GM18508 (cell line): ENCODE data around the gene REEP5.
A peak's percentile ranks its signal among the peaks of the same experiment; 100 is the strongest.
"Not testable (repeated sequence)": the region's sequence is repeated elsewhere in the genome, so short reads cannot be mapped to it uniquely, and the experiment has no call there.

ENCODE experiments used
- ATAC-seq: cut with Tn5 transposase; IDR thresholded peaks from one replicate; pipeline ENCODE4 v1.9.1; 2021; ENCODE audit warnings: moderate number of reproducible peaks; ENCODE audit not compliant: insufficient read depth, unreplicated experiment

Gene REEP5

DNA sequence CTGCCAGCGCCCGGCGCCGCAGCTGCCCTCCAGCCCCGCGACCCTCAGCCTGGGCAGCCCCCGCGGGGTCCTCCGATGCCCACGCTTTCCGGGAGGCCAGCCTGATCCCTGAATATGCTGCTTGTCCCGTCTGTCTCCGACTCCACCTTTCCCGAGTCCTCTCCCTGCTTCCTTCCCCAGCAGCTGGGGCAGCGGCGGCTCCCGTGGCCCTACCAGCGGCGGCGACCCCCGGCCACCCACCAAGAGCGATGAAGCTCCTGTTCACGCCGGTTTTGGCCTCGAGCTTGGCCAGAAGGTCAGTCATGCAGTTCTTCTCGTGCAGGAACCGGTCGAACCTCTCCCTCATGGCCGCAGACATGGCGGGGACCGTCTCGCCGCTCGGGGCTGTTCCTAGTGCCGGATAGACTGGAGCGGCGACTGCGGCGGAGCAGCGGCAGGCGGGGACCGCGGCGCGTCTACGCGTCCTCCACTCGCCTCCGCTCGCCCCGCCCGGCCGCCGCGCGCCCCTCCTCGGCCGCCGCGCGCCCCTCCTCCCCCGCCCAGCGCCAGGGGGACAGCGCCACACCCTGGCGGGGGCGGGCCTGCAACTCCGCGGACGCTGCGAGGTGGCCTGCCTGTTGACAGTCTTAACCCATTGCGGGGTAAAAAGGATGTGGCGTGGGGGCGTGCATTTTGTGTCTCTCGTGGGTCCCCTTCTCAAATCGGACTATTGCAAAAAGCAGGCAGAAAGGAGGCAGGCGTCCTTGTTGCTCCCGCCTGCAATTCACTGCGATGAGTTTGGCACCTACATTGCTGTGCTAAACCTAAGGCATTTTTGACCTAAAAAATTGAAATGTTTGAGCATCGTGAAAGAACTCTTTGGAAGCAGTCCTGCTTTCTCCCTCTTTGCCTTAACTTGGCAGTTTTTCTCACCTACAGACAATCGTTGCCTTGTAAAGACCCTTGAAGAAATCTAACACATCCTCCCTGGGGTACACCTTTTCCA, at the start of gene REEP5:
TSS of gene REEP5 (minus strand) at position 395 of the 985 bp plus-strand sequence. CDS start at position 358, 37 bp downstream.
- ATAC-seq: peak; percentile 34

DNA sequence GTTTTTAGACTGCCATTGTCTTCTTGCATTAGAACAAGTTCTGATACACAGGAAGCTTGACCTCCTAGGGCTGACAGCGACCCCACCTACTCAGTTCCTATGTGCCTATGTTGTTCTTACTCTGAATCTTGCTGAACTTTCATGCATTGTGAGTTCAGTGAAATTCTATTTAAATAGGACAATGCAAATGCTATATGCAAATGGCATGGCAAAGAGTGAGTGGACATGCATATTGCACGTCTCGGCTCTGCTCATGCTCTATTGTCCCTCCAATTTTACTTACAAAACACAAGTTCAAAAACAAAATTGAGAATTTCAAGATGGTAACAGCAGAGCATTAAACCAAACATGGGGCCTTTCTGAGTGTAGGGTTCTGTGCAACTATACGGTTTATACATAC, 49.2 kb upstream of the REEP5 start:
- no peak for ATAC-seq

DNA sequence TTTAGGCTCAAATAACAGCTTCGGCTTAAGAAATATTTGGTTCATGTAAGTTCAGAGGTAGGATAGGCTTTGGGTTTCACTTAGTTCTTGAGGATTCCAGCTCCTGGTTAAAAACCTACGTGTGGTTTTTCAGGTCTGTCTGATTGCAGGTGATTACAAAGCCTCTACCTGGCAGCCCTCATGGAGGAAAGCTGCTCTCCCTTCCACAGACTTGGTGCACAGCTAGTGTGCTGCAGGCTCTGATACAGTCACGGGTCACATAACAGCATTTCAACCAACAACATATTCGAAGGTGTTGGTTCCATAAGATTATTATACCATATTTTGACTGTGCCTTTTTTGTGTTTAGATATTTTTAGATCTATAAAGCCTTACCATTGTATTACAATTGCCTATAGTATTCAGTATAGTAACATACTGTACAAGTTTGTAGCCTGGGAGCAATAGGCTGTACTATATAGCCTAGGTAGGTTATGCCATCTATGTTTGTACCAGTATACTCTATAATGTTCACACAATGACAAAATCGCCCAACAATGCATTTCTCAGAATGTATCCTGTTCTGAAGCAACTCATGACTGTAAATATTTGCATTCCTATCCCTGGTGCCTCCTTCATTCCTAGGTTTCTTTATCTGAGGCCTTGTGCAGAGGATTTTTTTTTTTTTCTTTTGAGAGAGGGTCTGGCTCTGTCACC, 46.5 kb upstream of the REEP5 start:
- no peak for ATAC-seq

DNA sequence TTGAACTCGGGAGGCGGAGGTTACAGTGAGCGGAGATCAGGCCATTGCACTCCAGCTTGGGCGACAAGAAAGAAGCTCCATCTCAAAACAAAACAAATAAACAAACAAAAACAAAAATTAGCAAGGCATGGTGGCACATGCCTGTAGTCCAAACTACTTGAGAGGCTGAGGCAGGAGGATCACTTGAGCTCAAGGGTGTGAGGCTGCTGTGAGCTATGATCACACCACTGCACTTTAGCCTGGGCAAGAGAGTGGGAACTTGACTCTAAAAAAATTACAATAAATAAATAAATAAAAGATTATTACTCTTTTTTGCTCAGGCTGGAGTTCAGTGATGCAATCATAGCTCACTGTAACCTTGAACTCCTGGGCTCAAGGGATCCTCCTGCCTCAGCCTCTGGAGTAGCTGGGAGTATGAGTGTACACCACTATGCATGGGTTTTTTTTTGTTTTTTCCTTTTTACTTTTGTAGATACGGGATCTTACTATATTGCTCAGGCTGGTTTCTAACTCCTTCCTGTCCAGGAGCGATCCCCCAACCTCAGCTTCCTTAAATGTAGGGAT, 45.6 kb upstream of the REEP5 start:
- ATAC-seq: no peak

DNA sequence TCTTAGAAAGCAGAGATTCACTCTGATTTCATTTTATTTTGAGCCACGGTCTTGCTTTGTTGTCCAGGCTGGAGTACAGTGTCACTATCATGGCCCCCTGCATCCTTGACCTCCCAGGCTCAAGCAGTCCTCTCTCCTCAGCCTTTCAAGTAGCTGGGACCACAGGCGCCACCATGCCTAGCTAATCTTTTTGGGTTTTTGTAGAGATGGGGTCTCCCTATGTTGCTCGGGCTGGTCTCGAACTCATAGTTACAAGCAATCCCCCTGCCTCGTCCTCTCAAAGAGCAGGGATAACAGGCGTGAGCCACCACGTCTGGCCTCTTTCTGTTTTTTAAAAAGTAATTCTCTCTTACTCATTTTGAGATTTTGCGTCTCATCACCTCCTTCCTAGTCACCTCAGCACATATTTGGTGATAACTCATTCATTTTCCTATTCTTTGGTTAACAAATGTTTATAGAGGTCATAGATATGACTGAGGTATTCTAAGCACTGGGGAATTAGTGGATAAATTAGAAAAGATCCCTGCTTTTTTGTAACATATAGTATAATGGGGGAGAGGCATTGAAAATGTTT, 43.8 kb upstream of the REEP5 start:
- no peak for ATAC-seq

DNA sequence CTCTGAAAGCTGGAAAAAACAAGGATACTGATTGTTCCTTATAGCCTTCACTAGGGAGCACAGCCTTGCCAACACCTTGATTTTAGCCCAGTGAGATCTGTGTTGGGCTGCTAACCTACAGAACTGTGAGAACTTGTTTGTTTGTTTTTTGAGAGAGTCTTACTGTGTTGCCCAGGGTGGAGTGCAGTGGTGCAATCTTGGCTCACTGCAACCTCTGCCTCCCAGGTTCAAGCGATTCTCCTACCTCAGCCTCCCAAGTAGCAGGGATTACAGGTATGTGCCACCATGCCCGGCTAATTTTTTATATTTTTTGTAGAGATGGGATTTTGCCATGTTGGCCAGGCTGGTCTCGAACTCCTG, 41.3 kb upstream of the REEP5 start:
- ATAC-seq: not testable (repeated sequence)

DNA sequence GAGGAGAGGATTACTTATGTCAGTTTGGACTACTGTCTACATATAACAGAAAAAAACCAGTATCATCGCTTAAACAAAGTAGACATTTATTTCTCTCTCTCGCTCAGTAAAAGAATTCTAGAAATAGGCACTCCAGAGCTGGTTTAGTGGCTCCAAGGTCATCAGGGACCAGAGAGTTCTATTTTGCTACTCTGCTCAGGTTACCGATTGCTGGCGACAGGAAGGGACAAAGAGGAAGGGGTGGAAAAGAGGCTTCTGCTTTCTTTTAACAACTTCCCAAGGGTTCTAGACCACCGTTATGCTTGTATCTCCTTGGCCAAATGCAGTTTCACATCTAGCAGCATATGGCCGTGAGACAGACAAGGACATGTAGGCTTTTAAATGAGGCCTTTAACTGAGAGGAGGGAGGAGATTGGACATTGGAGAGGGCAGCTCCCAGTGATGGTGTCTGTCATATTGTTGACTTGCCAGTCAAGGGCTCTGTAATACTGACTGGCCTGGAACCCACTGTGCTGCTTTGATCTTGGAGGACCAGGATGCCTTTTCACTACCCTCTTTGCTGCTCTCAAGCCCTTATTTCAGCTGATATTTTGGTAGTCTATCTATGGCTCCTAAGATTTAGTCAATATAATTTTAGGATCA, 39.0 kb upstream of the REEP5 start:
- ATAC-seq: no peak

DNA sequence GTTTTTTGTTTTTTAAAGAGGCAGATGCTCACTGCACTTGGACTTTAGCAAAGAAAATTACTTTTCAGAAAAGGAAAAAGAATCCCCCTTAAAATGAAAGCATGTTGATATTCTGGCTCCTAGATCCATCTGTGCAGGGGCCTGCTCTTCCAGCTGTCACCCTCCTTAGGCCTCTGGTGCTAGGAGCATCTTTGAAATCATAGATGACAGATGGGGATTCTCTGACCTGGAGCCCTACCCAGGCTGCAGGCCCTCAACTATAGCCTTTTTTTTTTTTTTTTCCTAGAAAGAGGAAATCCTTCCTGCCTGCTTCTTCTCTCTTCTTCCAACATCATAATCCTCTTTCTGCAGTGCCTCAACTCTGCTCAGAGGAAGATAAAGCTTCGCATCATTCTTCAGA, 38.3 kb upstream of the REEP5 start:
- ATAC-seq: no peak

DNA sequence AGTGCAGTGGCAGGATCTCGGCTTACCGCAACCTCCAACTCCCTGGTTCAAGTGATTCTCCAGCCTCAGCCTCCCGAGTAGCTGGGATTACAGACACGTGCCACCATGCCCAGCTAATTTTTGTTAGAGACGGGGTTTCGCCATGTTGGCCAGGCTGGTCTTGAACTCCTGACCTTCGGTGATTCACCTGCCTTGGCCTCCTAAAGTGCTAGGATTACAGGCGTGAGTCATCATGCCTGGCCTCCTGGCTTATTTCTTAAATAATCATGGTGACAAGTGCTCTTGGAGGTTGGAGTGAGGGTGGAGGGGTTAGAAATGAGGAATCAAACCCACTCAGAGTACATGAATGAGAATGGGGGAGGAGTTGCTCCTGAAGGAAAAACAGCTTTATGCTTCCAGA, 37.8 kb upstream of the REEP5 start:
- ATAC-seq: not testable (repeated sequence)

DNA sequence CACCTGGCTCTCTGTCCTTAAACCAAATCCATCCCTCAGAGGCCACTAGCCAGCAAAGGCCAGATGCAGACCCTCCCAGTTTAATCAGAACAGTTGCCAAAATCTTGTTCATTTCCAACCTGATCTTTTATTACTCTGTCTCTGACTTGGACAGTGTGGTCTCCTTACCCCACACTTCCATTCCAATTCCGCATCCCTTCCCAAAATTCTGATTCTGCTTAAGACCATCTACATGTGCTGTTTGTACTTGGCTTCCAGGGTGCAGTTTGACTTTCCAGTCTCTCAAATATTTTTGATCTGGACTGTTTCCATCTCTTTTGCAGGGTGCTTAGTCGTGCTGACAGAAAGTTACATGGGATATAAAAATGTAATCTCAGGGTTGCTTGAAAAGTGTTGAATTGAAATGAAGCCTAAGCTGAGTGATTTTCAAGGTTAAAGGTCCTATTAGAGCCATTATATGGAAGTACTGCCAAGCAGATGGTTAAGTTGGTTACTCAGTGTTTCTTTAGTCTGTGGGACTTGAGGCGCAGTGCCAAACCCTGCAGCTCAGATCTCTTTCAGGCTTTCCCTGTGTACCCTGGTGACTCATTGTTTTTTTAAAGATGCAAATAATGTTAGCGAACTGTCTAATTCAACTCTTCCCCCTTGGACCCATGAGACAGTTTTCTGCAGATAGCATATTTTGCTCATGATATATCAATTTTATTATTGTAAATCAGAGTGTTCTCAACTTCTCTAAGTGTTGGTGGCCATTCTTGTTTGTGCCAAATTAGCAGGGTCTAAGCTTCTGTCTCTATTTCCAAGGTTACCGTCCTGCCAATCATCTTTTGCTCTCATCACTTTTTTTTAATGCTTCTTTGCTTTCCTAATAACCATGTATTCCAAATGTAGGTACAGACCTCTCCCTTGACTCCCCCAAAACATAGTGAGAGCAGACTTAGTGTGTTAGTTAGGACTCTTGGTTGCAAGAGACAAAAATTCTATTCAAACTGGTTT, 36.4 kb upstream of the REEP5 start:
- ATAC-seq: peak; percentile 72

DNA sequence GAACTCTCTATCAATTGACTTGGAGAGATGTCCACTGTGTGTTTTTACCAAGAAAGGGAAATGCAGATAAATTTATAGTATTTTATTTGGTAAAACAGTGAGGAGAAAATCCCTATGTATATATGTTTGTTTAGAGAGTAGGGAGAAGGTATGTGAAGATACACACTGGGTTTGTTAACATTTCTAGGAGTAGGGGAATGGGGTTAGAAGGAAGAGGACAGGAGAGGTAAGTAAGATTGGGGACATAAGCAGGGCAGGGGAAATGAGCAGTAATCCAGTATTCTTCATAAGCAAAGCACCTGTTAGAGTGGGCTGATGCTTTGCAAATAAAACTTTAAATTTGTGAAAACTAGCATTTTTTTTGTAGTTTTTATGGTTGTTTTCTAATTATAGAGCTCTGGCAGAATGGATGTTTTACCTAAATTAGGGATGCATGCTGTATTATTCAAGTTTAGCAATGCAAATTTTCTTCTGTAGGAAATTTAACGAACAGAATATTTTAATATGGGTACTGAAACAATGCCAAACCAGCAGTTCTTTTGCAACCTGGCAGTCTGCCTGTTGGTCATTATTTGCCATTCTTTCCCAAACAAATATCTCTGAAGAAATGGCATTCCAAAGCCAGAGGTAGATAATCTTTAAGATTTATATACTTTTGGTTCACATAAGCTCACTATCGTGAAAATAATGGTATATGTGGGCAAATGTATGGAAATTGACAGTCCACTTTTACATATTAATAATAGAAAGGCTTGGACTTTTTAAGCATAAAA, 35.2 kb upstream of the REEP5 start:
- no peak for ATAC-seq

DNA sequence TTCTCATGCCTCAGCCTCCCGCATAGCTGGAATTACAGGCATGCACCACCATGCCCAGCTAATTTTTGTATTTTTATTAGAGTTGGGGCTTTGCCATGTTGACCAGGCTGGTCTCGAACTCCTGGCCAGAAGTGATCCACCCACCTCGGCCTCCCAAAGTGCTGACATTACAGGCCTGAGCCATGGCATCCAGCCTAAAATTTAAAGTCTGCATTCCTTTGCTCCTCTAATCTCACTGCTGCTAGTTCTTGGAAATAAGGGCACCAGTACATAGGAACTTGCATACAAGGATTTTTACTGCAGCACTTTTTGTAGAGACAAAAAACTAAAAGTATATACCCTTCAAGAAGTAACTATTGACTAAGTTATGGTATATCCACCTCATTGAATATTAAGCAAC, 34.6 kb upstream of the REEP5 start:
- no peak for ATAC-seq

DNA sequence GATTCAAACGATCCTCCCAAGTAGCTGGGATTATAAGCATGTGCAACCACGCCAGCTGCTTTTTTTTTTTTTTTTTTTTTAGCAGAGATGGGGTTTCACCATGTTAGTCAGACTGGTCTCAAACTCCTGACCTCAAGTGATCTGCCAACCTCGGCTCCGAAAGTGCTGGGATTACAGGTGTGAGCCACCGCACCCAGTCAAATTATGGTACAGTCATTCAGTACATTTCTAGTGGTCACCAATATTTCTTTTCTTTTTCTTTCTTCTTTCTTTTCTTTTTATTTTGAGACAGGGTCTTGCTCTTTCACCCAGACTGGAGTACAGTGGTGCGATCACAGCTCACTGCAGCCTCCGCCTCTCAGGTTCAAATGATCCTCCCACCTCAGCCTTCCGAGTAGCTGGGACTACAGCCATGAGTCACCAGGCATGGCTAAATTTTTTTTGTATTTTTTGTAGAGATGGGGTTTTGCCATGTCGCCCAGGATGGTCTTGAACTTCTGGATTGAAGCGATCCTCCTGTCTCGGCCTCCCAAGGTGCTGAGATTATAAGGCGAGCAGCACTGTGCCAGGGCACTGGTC, 29.2 kb upstream of the REEP5 start:
- no peak for ATAC-seq

DNA sequence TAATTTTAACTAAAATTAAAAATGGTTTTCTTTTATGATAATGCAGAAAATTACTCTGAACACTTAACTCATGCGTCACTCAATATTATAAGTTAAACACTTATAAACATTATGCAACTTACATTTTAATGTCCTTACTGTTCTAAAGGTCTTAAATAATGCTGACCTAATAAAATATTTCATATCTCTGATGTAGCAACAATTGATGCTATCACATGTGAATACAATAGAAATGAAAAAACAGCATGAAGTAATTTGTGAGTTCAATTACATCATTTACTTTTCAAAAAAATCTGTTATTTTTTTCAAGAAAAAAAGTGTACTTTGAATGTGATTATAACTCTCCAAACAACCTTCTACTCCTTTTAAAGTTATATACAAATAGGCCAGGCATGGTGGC, 26.4 kb upstream of the REEP5 start:
- ATAC-seq: no peak

DNA sequence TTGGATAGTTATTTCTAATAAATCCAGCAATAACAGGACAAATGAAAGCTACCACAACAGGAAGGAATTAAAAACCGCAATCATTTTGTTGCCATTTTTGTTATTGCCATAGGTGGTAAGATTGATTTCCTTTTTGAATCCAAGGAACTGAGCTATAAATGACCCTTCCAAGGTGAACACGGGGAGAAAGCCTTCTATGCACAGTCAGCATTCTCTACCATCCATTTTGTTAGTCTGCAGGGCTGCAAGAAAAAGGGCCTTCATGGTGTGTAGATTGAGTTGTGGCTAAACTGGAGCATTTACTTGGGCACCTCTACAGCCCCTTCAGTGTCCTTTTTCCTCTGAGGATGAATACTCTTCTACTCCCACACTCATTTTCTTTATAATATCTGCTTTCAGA, 18.6 kb upstream of the REEP5 start:
- no peak for ATAC-seq

DNA sequence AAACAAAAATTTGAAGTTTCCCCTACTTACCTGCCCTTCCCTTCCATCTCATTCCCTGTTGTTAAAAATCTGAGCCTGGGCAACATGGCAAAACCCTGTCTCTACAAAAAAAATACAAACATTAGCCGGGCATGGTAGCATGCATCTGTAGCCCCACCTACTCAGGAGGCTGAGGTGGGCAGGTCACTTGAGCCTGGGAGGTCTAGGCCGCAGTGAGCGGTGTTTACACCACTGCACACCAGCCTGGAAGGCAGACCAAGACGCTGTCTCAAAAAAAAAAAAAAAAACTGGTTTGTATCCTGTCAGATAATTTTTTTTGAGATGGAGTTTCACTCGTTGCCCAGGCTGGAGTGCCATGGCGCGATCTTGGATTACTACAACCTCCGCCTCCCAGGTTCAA, 16.3 kb upstream of the REEP5 start:
- ATAC-seq: no peak

DNA sequence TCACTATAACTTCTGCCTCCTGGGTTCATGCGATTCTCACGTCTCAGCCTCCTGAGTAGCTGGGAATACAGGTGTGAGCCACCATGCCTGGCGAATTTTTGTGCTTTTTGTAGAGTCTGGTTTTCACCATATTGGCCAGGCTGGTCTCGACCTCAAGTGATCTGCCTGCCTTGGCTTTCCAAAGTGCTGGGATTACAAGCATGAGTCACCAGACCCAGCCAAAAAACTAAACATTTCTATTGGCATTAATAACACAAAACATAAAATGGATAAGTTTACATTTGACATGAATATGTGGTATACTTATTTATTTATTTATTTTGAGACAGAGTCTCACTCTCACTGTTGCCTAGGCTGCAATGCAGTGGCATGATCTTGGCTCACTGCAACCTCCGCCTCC, 13.6 kb upstream of the REEP5 start:
- ATAC-seq: no peak

DNA sequence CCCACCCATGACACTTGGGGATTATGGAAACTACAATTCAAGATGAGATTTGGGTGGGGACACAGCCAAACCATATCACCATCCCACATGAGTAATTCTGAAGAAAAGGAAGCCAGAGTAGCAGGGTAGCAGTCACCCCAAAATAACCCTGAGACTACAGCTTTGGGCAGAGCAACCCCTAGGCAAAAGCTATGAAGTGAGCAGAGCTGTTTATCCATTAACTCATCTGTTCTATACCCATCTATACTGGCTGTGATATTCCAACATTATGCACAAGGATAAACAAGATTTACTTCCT, 12.3 kb upstream of the REEP5 start:
- ATAC-seq: no peak
